Testis (tissue), 3 donors: ENCODE measurements around the gene OR1F1. TPM values are rescaled to one million over a fixed set of nuclear protein-coding genes. Genes with fewer than 3 reads are reported as not detected.

Source experiments
- DNase-seq: peaks from one replicate; pipeline ENCODE4 v3.0.0-alpha.2; 2019
- H3K27ac ChIP-seq, 2 donors: fragments of 200-600 bp; sonication (generic); one replicate each; pipeline ENCODE4 v1.5.1; 2019
- H3K27me3 ChIP-seq: fragments of 200-600 bp; sonication (generic); one replicate; pipeline ENCODE4 v1.5.1; 2019
- H3K36me3 ChIP-seq: fragments of 200-600 bp; sonication (generic); one replicate; pipeline ENCODE4 v1.5.1; 2017; ENCODE audit warnings: low read depth; ENCODE audit errors: missing control alignments
- H3K4me1 ChIP-seq: fragments of 200-600 bp; sonication (generic); one replicate; pipeline ENCODE4 v1.5.1; 2019
- H3K4me3 ChIP-seq, 2 donors: fragments of 200-600 bp; sonication (generic); one replicate each; pipeline ENCODE4 v1.5.1; 2017 to 2019
- H3K9me3 ChIP-seq: fragments of 200-600 bp; sonication (generic); one replicate; pipeline ENCODE4 v1.5.1; 2017
- POLR2A ChIP-seq: fragments of 450-650 bp; IDR thresholded peaks from one replicate; pipeline ENCODE4 v1.6.1; 2017; ENCODE audit warnings: antibody characterized with exemption, mild to moderate bottlenecking, moderate library complexity
- WGBS, 2 donors: methylation state at CpG; one replicate each; pipeline ENCODE4 v1.1.5; 2018; 5-methylcytosine and 5-hydroxymethylcytosine counted together
- intact Hi-C: fragments of 100-400 bp; cut with DNase I; formaldehyde crosslinking; loops from one replicate; pipeline ENCODE4 v1.15.1; 2023; ENCODE audit warnings: low total_unique reads
- polyA plus RNA-seq: library from polyadenylated mRNA; stranded (reverse); fragments of 350-450 nt; fragmentation: Illumina TruSeq; extraction: RNeasy Lipid Tissue Mini Kit (QIAGEN cat#74804); gene quantifications from one replicate; pipeline ENCODE4 v1.2.3, GENCODE V29; 2014; ENCODE audit warnings: low read depth, low replicate concordance; ENCODE audit not compliant: insufficient read depth
- total RNA-seq, 2 donors: library from RNA; depleted of rRNA; stranded (reverse); fragments of >200 nt; gene quantifications; one replicate each; pipeline ENCODE4 v1.2.3, GENCODE V29; 2016
- TF ChIP-seq, protein P1 (sequence below), 3 experiments: fragments of 450-650 bp in 2 of 3; fragments of 200-600 bp in 1 of 3; sonication (generic) in 1 of 3; IDR thresholded peaks; one replicate each; pipeline ENCODE4 v1.5.1; 2016 to 2019; ENCODE audit warnings: antibody characterized with exemption in 3 of 3, mild to moderate bottlenecking in 2 of 3, moderate library complexity in 1 of 3

The OR1F1 gene
- total and polyA plus RNA-seq, 3 donors from 2014 or later: not detected

DNA sequence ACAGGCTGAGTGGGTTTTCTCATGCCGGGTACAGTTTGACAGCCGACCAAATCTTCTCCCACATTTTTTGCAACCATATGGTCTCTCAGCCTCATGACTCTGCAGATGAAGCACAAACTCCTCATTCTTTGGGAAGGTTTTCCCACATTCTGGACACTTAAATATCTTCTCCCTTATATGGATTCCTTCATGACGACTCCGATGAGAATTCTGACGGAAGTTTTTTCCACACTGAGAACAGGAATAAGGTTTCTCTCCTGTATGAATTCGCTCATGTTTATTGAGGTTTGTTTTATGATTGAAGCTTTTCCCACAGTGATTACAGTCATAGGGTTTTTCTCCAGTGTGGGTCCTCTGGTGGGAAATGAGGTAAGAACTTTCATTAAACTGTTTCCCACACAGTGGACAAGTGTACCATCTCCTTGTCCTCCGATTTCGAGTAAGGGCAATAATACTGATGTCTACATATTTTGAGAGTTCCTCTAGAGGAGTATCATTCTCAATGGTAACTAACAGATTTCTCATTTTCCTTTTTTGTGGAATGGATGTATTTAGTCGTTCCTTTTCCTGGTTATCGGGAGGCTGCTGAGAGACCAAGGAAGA lies 36.0 kb downstream of the OR1F1 start:
- H3K4me3 ChIP-seq: no peak overlapping the region
- H3K27me3 ChIP-seq: no peaks in the 10 kb centered on the region
- no peaks in the 10 kb centered on the region for H3K36me3 ChIP-seq
- DNase-seq: no peak
- intact Hi-C loops: no loop called here
- H3K27ac ChIP-seq: no peak overlapping the region
- 95 to 97% methylated on average over 10 of the region's 10 CpGs for WGBS, 2 donors
- no peaks in the 10 kb centered on the region for H3K9me3 ChIP-seq
- TF ChIP-seq, protein P1, sequence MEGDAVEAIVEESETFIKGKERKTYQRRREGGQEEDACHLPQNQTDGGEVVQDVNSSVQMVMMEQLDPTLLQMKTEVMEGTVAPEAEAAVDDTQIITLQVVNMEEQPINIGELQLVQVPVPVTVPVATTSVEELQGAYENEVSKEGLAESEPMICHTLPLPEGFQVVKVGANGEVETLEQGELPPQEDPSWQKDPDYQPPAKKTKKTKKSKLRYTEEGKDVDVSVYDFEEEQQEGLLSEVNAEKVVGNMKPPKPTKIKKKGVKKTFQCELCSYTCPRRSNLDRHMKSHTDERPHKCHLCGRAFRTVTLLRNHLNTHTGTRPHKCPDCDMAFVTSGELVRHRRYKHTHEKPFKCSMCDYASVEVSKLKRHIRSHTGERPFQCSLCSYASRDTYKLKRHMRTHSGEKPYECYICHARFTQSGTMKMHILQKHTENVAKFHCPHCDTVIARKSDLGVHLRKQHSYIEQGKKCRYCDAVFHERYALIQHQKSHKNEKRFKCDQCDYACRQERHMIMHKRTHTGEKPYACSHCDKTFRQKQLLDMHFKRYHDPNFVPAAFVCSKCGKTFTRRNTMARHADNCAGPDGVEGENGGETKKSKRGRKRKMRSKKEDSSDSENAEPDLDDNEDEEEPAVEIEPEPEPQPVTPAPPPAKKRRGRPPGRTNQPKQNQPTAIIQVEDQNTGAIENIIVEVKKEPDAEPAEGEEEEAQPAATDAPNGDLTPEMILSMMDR (IDR thresholded peaks at IDR 0.05): no peak
- no peak for TF ChIP-seq POLR2A
- no peaks in the 10 kb centered on the region for H3K4me1 ChIP-seq

DNA sequence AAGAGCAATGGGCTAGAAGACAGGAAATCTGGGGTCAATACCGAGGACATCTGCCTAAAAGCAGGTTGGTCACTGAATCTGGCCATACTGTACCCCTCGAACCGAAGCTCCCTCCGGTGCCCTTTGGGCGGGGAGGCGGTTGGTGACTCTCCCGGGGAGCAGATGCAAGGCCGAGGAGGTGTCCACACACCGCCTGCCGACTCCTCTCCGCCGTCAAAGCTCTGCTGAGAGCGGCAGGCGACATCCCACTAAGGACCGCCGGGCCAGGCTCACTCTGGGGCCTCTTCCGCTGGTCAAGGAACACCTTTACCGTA lies 46.5 kb downstream of the OR1F1 start:
- intact Hi-C loops: no loop called here
- Histone ChIP-seq H3K4me3 (peak overlapping the region; percentile 82 to 97), H3K4me1 (peaks cover 10% of the 10 kb centered on the region), H3K27ac (peak overlapping the region; percentile 96), H3K9me3 (no peaks in the 10 kb centered on the region), H3K36me3 (peaks cover 4% of the 10 kb centered on the region), H3K27me3 (no peaks in the 10 kb centered on the region)
- no peak for DNase-seq
- WGBS, 2 donors: 2% methylated on average over 13 to 18 of the region's 18 CpGs
- TF ChIP-seq POLR2A: no peak
- TF ChIP-seq, protein P1 (IDR thresholded peaks at IDR 0.05): no peak

DNA sequence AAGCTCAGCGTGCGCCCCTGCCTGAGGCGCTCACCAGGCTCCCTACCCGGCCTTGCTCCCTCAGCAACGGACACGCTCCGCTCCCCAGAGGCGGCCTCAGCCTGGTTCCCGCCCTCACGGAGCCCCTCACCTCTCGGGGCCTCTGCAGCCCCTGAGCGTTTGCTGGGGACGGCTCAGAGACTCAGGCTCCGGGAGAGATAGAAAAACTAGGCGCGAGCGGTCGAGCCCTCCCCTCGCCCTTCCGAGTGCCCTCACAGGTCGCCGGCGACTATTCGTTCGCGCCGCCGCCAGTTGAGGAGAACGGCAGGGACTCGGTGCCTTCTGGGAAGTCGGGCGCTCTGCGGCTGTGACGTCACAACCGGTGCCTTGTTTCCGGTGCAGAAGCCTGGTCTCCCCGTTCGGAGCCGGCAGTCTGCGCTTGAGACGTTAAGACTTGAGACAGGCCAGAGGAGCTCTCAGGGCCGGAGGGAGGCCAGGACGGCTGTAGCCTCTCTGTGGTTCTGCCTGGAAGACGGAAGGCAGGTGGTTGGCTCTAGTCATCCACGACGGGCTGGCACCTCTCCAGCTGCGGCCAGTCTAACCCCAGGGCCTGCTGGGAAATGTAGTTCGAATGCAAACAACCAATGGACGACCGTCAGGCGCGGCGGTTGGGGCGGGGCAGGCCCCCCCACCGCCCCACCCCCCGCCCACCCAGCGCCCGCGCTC lies 47.0 kb downstream of the OR1F1 start, which contains the start of gene ZNF200:
Gene ZNF200 (minus strand): TSS at position 302 of the 705 bp plus-strand sequence. CDS start 1,403 bp downstream, outside the sequence.
- DNase-seq: peak; percentile 98
- intact Hi-C loops: no loop called here
- peak within 1 kb of the TSS; percentile 82 to 97 for H3K4me3 ChIP-seq
- peaks cover 10% of the 10 kb centered on the region for H3K4me1 ChIP-seq
- TF ChIP-seq, protein P1 (IDR thresholded peaks at IDR 0.05): no peak
- TF ChIP-seq POLR2A: no peak
- peak within 1 kb of the TSS; percentile 96 for H3K27ac ChIP-seq
- 0 to 1% methylated on average over 19 to 54 of the region's 59 CpGs for WGBS, 2 donors
- H3K9me3 ChIP-seq: no peaks in the 10 kb centered on the region
- H3K36me3 ChIP-seq: peaks cover 4% of the 10 kb centered on the region
- H3K27me3 ChIP-seq: no peaks in the 10 kb centered on the region

DNA sequence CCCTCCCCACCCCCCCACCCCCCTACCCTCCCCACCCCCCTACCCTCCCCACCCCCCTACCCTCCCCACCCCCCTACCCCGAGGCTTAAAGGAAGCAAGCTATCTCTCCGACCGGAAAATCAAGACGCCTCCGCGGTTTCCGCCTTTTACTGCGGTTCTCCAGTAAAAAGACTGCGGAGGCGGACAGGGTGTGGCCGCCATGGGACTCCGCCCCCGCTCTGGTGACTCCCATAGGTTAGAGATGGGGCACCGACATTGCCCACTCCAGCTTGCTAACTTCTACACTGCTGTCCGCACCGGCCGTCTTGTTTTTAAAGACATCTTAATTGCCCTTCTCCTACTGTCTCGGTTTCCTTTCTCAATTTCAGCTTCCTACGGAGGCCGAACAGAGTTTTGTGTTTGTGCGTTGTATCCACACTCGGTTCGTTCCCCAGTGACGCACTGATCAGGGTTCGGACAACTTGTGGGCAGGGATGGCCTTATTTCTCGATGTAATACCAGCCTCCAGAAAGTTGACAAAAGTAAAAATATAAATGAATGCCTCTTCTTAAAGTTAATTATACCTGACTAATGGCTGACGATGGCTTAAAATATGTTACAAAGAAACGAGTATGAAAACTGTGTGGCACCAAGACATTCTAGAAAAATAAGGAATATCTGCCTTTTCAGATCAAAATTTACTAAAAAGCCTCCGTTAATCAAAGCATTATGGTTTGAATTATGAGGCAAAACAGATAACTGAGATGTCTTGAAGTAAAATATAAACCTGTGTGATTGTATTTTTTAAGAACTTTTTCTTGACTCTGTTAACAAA lies 48.1 kb downstream of the OR1F1 start:
- TF ChIP-seq, protein P1 (IDR thresholded peaks at IDR 0.05): no peak
- TF ChIP-seq POLR2A: no peak
- peaks cover 3% of the 10 kb centered on the region for H3K36me3 ChIP-seq
- peak overlapping the region in 1 of 2 donors; percentile 53 for H3K27ac ChIP-seq
- peak overlapping the region; percentile 24 to 36 for H3K4me3 ChIP-seq
- 58 to 74% methylated on average over 21 to 22 of the region's 29 CpGs for WGBS, 2 donors
- H3K4me1 ChIP-seq: peaks cover 10% of the 10 kb centered on the region
- DNase-seq: peak; percentile 66
- H3K9me3 ChIP-seq: no peaks in the 10 kb centered on the region
- intact Hi-C loops: no loop called here
- no peaks in the 10 kb centered on the region for H3K27me3 ChIP-seq
